ENCODE results near the gene ARHGAP44.
A peak's percentile ranks its signal among the peaks of the same experiment; 100 is the strongest.

The ARHGAP44 gene

GRCh38 chr17:12998874-12999273 lies 209.6 kb downstream of the ARHGAP44 start:
- no peak overlapping the region for H3K4me3 ChIP-seq (ENCODE audit: low read depth, low read length)
- no peak for TF ChIP-seq CTCF (IDR thresholded peaks at IDR 0.05; ENCODE audit: control insufficient read depth, extremely low read depth, insufficient read depth)
- DNase-seq (ENCODE audit: low read depth), result no peak

- no peak overlapping the region for H3K4me3 ChIP-seq (ENCODE audit: low read depth, low read length)
- DNase-seq (ENCODE audit: low read depth), result no peak
- no peak for TF ChIP-seq CTCF (IDR thresholded peaks at IDR 0.05; ENCODE audit: control insufficient read depth, extremely low read depth, insufficient read depth)
These were observed 211.3 kb downstream of the ARHGAP44 start for GRCh38 chr17:13000561-13000960.

- DNase-seq (ENCODE audit: low read depth), result no peak
- no peak overlapping the region for H3K4me3 ChIP-seq (ENCODE audit: low read depth, low read length)
- no peak for TF ChIP-seq CTCF (IDR thresholded peaks at IDR 0.05; ENCODE audit: control insufficient read depth, extremely low read depth, insufficient read depth)
These were observed 212.8 kb downstream of the ARHGAP44 start for GRCh38 chr17:13001991-13002615.

GRCh38 chr17:13002761-13003453 lies 213.6 kb downstream of the ARHGAP44 start:
- no peak overlapping the region for H3K4me3 ChIP-seq (ENCODE audit: low read depth, low read length)
- peak; percentile 41 for DNase-seq (ENCODE audit: low read depth)
- peak; percentile 89 for TF ChIP-seq CTCF (IDR thresholded peaks at IDR 0.05; ENCODE audit: control insufficient read depth, extremely low read depth, insufficient read depth)

- TF ChIP-seq CTCF (IDR thresholded peaks at IDR 0.05; ENCODE audit: control insufficient read depth, extremely low read depth, insufficient read depth), result no peak
- no peak for DNase-seq (ENCODE audit: low read depth)
- H3K4me3 ChIP-seq (ENCODE audit: low read depth, low read length), result no peak overlapping the region
These were observed 214.2 kb downstream of the ARHGAP44 start for GRCh38 chr17:13003454-13003851.

GRCh38 chr17:13003927-13004326 lies 214.6 kb downstream of the ARHGAP44 start:
- DNase-seq (ENCODE audit: low read depth), result no peak
- no peak for TF ChIP-seq CTCF (IDR thresholded peaks at IDR 0.05; ENCODE audit: control insufficient read depth, extremely low read depth, insufficient read depth)
- no peak overlapping the region for H3K4me3 ChIP-seq (ENCODE audit: low read depth, low read length)

GRCh38 chr17:13004336-13004735 lies 215.0 kb downstream of the ARHGAP44 start:
- DNase-seq (ENCODE audit: low read depth), result no peak
- TF ChIP-seq CTCF (IDR thresholded peaks at IDR 0.05; ENCODE audit: control insufficient read depth, extremely low read depth, insufficient read depth), result no peak
- no peak overlapping the region for H3K4me3 ChIP-seq (ENCODE audit: low read depth, low read length)
